HL-60 (cell line): Measurements from ENCODE around the gene AKR7A3.
"Not testable (repeated sequence)": the region's sequence is repeated elsewhere in the genome, so short reads cannot be mapped to it uniquely, and the experiment has no call there.

Source experiments
- DNase-seq, 2 experiments: peaks; one replicate each; pipeline ENCODE4 v3.0.0-alpha.2; 2010 to 2020; ENCODE audit warnings: low read depth in 1 of 2, low spot score in 1 of 2
- H3K27ac ChIP-seq: fragments of 250-450 bp; sonication (Bioruptor Pico); replicated peaks from 2 replicates; pipeline ENCODE4 v1.5.1; 2020; ENCODE audit warnings: mild to moderate bottlenecking, moderate library complexity
- H3K27me3 ChIP-seq: fragments of 250-450 bp; sonication (Bioruptor Pico); 2 replicates; pipeline ENCODE4 v1.5.1; 2021; ENCODE audit warnings: mild to moderate bottlenecking, moderate library complexity; ENCODE audit not compliant: insufficient read depth, poor library complexity, severe bottlenecking
- H3K4me3 ChIP-seq: replicated peaks from 2 replicates; pipeline ENCODE4 v1.5.1; 2011; ENCODE audit warnings: mild to moderate bottlenecking, control low read depth, low read length; ENCODE audit not compliant: insufficient read depth
- GABPA ChIP-seq: IDR thresholded peaks from 2 replicates; pipeline ENCODE4 v1.6.1; 2012; ENCODE audit warnings: low read depth
- POLR2AphosphoS5 ChIP-seq: IDR thresholded peaks from 2 replicates; pipeline ENCODE4 v1.6.1; 2012; ENCODE audit warnings: low read depth
- SPI1 ChIP-seq: IDR thresholded peaks from 2 replicates; pipeline ENCODE4 v1.6.1; 2012; ENCODE audit warnings: low read depth, mild to moderate bottlenecking, borderline replicate concordance
- TF ChIP-seq, protein P1 (sequence below): IDR thresholded peaks from one replicate; pipeline ENCODE4 v1.5.1; 2011; ENCODE audit warnings: low read length, control low read depth, inconsistent platforms; ENCODE audit not compliant: insufficient read depth
- TF ChIP-seq, protein P2 (sequence below): IDR thresholded peaks from 2 replicates; pipeline ENCODE4 v1.6.1; 2012; ENCODE audit warnings: low read depth; ENCODE audit not compliant: insufficient replicate concordance

Gene AKR7A3

DNA sequence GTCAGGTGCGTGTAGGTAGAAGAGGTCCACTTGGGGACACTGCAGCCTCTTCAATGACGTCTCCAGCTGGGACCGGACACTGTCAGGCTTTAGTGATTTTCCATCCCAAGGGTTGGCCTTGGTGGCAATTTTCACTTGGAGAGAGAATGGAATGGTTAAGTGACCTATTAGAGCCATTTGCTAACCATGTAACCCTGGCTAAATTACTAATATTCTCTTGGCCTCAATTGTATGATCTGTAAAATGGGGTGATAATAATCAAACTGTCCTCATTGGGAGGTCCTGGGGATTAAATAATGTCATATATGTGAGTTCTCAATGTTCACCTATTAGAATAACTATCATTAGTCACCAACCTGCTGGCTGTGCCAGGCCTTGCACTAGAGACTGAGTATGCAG, 19.9 kb upstream of the AKR7A3 start:
- no peaks in the 10 kb centered on the region for H3K27me3 ChIP-seq
- no peak for DNase-seq
- H3K4me3 ChIP-seq = no peak overlapping the region
- H3K27ac ChIP-seq = no peak overlapping the region
- TF ChIP-seq POLR2AphosphoS5 = no peak

DNA sequence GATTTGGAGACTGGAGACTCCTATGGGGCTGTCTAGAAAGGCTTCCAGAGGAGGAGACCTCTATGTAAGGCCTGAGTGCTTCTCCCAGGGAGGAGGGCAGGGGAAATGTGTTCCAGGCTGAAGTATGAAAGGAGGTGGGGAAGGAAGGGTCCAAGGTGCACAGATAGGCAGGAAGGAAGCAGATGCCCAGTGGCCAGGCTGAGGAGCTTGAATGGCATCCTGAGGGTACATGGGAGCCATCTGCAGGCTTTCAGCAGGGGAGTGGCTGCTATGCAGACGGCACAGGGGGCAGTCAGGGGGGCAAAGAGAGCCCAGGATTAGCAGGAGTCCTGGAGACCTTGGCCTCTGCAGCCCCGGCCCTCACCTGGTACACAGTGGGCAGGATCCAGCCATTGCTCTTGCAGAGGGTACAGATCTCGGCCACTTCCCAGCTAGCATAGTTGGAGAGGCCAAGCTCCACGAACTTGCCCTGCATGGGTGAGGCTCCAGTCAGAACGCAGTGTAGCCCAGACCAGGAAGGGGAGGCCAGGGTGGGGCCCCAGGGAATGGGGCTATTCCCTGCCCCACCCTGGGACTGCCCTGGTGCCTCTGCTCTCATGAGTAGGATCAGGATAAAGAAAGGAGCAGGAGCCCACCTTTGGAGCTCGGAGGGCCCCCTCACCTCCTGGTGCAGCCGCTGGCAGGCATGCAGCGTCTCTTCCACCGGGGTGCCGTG, 19.4 kb upstream of the AKR7A3 start:
- no peak overlapping the region for H3K27ac ChIP-seq
- no peaks in the 10 kb centered on the region for H3K27me3 ChIP-seq
- no peak overlapping the region for H3K4me3 ChIP-seq
- DNase-seq = no peak
- no peak for TF ChIP-seq SPI1
- TF ChIP-seq, protein P1, sequence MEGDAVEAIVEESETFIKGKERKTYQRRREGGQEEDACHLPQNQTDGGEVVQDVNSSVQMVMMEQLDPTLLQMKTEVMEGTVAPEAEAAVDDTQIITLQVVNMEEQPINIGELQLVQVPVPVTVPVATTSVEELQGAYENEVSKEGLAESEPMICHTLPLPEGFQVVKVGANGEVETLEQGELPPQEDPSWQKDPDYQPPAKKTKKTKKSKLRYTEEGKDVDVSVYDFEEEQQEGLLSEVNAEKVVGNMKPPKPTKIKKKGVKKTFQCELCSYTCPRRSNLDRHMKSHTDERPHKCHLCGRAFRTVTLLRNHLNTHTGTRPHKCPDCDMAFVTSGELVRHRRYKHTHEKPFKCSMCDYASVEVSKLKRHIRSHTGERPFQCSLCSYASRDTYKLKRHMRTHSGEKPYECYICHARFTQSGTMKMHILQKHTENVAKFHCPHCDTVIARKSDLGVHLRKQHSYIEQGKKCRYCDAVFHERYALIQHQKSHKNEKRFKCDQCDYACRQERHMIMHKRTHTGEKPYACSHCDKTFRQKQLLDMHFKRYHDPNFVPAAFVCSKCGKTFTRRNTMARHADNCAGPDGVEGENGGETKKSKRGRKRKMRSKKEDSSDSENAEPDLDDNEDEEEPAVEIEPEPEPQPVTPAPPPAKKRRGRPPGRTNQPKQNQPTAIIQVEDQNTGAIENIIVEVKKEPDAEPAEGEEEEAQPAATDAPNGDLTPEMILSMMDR = no peak
- TF ChIP-seq, protein P2, sequence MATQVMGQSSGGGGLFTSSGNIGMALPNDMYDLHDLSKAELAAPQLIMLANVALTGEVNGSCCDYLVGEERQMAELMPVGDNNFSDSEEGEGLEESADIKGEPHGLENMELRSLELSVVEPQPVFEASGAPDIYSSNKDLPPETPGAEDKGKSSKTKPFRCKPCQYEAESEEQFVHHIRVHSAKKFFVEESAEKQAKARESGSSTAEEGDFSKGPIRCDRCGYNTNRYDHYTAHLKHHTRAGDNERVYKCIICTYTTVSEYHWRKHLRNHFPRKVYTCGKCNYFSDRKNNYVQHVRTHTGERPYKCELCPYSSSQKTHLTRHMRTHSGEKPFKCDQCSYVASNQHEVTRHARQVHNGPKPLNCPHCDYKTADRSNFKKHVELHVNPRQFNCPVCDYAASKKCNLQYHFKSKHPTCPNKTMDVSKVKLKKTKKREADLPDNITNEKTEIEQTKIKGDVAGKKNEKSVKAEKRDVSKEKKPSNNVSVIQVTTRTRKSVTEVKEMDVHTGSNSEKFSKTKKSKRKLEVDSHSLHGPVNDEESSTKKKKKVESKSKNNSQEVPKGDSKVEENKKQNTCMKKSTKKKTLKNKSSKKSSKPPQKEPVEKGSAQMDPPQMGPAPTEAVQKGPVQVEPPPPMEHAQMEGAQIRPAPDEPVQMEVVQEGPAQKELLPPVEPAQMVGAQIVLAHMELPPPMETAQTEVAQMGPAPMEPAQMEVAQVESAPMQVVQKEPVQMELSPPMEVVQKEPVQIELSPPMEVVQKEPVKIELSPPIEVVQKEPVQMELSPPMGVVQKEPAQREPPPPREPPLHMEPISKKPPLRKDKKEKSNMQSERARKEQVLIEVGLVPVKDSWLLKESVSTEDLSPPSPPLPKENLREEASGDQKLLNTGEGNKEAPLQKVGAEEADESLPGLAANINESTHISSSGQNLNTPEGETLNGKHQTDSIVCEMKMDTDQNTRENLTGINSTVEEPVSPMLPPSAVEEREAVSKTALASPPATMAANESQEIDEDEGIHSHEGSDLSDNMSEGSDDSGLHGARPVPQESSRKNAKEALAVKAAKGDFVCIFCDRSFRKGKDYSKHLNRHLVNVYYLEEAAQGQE = no peak
- no peak for TF ChIP-seq POLR2AphosphoS5
- TF ChIP-seq GABPA = no peak

DNA sequence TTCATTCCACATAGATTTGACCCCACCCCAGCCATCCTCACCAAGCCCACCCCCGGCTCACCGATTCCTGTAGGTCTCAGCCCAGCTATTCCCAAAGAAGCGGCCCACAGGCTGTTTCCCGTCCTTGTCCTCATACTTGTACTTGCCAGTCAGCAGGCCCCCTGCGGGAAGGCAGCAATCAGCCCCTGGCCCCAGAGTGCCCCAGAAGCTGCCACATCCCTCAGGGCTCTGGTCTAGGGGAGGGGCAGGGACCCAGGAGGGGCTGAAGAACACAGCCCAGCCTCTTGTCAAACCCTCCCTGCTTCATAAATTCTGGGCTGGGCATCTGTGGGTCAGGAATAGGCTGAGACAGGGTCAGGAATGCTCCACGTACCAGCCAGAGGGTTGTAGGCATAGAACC, 18.4 kb upstream of the AKR7A3 start:
- Histone ChIP-seq H3K27ac (no peak overlapping the region), H3K27me3 (no peaks in the 10 kb centered on the region), H3K4me3 (no peak overlapping the region)
- TF ChIP-seq GABPA (no peak), POLR2AphosphoS5 (no peak), SPI1 (no peak)
- TF ChIP-seq, protein P1 = no peak
- TF ChIP-seq, protein P2 = no peak
- DNase-seq = no peak

DNA sequence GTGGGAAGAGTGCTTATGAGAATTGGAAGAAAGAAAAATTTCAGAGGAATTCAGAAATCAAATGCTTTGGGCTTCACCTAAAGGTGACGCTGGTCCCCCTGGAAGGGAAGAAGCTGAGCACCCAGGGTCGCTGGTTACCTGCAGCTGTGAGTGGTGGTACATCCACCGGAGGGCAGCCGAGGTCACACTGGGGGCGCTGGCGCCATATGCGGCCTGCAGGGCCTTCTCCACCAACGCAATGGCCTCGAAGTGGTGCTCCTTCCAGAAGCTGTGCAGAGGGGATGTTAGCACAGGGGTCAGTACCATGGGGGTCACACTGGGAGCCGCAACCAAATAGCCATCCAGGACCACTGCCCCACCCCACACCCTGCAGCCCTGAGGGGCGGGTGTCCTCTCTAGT, 17.3 kb upstream of the AKR7A3 start:
- H3K27me3 ChIP-seq = no peaks in the 10 kb centered on the region
- TF ChIP-seq GABPA (no peak), POLR2AphosphoS5 (no peak), SPI1 (no peak)
- TF ChIP-seq, protein P2 = no peak
- TF ChIP-seq, protein P1 = no peak
- no peak for DNase-seq
- no peak overlapping the region for H3K4me3 ChIP-seq
- H3K27ac ChIP-seq = no peak overlapping the region

DNA sequence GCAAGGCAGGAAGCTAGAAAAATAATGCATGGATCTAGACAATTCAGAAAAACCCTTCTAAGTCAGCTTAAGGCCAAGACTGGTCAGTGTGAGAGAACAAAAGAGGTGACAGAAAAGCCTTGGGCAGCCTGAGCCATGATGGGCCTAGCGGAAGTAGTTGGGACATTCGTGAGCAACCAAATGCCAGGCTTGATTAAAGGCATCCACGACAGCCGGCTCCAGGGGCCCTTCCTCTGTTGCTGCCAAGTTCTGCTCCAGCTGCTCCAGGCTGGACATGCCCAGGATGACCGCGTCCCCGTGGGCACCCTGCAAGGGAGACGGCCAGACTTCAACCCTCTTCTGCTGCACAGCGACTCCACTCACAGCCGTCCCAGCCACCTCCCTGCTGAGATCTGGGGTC, 15.5 kb upstream of the AKR7A3 start:
- not testable (repeated sequence) for DNase-seq, H3K27me3 ChIP-seq, H3K4me3 ChIP-seq, H3K27ac ChIP-seq
